ENCODE results near the gene AIG1. TPM values are rescaled to one million over a fixed set of nuclear protein-coding genes. Genes with fewer than 3 reads are reported as not detected.

AIG1 gene
- total RNA-seq, 4 donors from 2014 or later = 40.7 to 56.4 (median 43.6) TPM

DNA sequence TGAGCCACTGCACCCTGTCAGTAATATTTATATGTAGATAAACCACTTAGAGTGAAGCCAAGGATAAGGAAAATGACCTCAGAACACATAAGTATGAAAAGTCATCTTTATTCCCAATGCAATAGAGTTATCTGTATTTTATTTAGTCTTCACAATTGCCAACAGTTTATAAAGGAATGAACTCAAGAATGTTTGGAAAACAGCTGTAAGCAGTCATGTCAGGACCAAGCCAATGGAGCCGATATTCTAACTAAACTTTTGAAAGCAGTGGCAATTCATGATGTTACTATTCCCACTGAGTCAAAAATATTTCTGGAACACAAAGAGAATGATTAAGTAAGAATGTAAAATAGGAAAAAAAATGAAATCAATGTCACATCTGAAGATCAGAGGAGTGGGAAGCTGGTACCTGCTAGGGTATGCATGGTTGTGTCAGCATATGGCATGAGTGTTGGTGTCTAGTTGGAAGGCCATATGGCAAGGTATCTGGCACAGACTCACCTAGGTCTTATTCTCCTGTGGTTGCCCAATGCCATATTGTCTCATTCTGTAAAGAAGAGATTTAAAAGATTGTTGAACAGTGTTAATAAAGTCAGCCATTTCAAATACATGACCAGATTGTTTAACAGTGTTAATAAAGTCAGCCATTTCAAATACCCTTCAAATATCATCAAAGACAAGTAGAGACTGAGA, 271.6 kb downstream of the AIG1 start:
- TF ChIP-seq, protein P1, sequence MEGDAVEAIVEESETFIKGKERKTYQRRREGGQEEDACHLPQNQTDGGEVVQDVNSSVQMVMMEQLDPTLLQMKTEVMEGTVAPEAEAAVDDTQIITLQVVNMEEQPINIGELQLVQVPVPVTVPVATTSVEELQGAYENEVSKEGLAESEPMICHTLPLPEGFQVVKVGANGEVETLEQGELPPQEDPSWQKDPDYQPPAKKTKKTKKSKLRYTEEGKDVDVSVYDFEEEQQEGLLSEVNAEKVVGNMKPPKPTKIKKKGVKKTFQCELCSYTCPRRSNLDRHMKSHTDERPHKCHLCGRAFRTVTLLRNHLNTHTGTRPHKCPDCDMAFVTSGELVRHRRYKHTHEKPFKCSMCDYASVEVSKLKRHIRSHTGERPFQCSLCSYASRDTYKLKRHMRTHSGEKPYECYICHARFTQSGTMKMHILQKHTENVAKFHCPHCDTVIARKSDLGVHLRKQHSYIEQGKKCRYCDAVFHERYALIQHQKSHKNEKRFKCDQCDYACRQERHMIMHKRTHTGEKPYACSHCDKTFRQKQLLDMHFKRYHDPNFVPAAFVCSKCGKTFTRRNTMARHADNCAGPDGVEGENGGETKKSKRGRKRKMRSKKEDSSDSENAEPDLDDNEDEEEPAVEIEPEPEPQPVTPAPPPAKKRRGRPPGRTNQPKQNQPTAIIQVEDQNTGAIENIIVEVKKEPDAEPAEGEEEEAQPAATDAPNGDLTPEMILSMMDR (IDR thresholded peaks at IDR 0.05; ENCODE audit: low read depth) = no peak

DNA sequence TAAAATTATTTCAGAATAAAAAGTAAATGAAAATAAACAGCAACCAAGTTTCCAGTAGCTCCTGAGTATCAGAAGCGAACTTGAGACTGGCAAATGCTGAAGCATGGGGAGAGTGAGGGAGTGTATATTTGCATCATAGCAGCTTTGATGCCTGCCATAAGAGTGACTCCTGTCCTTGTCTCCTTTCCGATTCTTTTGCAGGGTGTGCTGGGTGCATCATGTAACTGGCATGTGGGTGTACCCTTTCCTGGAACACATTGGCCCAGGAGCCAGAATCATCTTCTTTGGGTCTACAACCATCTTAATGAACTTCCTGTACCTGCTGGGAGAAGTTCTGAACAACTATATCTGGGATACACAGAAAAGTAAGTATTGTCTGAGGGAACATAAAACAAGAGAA, 272.4 kb downstream of the AIG1 start:
- TF ChIP-seq, protein P1 (IDR thresholded peaks at IDR 0.05; ENCODE audit: low read depth) = no peak

DNA sequence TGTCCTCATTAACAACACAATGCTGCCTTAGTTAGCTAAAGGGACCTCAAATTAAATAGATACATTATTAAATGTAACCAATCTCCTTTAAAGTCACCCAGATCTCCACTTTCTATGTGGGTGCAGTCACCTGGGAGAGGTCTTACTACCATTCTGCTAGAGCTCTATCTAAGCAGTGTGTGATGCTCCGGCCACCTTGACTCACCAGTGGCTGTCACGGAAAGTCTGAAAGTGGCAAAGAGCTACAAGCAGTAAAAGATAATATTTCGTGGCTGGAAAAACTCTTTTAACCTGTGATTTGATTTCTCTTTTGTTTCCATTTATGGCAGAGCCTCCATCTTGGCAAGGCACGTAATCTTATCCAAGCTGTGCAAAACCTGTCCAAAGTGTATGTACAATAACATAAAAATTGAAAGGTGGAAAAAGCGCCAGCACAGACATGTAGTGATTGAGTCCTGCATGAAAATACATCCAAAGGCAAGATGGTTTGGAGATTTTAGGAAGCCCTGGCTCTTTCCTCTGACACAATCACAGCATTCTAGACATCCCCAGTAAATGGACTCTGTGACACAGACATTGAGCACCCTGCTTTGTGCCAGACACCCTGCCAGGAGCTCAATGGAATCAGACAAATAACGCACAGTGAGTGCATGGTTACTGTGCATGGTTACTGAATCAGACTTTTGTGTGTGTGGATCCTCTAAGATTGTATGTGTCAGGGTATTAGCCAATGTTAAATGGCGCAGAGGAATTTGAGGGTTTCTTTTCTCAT, 273.2 kb downstream of the AIG1 start:
- TF ChIP-seq, protein P1 (IDR thresholded peaks at IDR 0.05; ENCODE audit: low read depth) = no peak

- TF ChIP-seq, protein P1 (IDR thresholded peaks at IDR 0.05; ENCODE audit: low read depth) = no peak
Observed at GRCh38 chr6:143335865-143336264, 275.2 kb downstream of the AIG1 start.

- TF ChIP-seq, protein P1 (IDR thresholded peaks at IDR 0.05; ENCODE audit: low read depth) = no peak
Observed at GRCh38 chr6:143336446-143337152, 275.9 kb downstream of the AIG1 start.

- TF ChIP-seq, protein P1 (IDR thresholded peaks at IDR 0.05; ENCODE audit: low read depth) = no peak
Observed at GRCh38 chr6:143337201-143337949, 276.7 kb downstream of the AIG1 start.
